GM19193 (cell line): ENCODE measurements around the gene DYSF.

Source experiments
- POLR2A ChIP-seq: IDR thresholded peaks from 4 replicates; pipeline ENCODE4 v1.6.1; 2011; ENCODE audit not compliant: insufficient read depth, insufficient read length; ENCODE audit errors: extremely low read depth

Gene DYSF

GRCh38 chr2:71538656-71539265 lies 85.4 kb downstream of the DYSF start:
- no peak for TF ChIP-seq POLR2A

- no peak for TF ChIP-seq POLR2A
These were observed 87.5 kb downstream of the DYSF start for GRCh38 chr2:71540818-71541217.

GRCh38 chr2:71544919-71545571 lies 91.7 kb downstream of the DYSF start:
- no peak for TF ChIP-seq POLR2A

GRCh38 chr2:71545572-71546274 lies 92.4 kb downstream of the DYSF start:
- no peak for TF ChIP-seq POLR2A

GRCh38 chr2:71546275-71546638 lies 92.9 kb downstream of the DYSF start:
- TF ChIP-seq POLR2A, result no peak

GRCh38 chr2:71546777-71547281 lies 93.5 kb downstream of the DYSF start:
- no peak for TF ChIP-seq POLR2A

GRCh38 chr2:71547616-71548285 lies 94.4 kb downstream of the DYSF start:
- TF ChIP-seq POLR2A, result no peak

- no peak for TF ChIP-seq POLR2A
These were observed 95.5 kb downstream of the DYSF start for GRCh38 chr2:71548646-71549425.

GRCh38 chr2:71550801-71551630 lies 97.7 kb downstream of the DYSF start:
- no peak for TF ChIP-seq POLR2A

- TF ChIP-seq POLR2A, result no peak
These were observed 98.2 kb downstream of the DYSF start for GRCh38 chr2:71551631-71551915.

GRCh38 chr2:71552356-71552755 lies 99.0 kb downstream of the DYSF start:
- TF ChIP-seq POLR2A, result no peak

- no peak for TF ChIP-seq POLR2A
These were observed 99.5 kb downstream of the DYSF start for GRCh38 chr2:71552861-71553301.

GRCh38 chr2:71554028-71554705 lies 100.8 kb downstream of the DYSF start:
- TF ChIP-seq POLR2A, result no peak

- no peak for TF ChIP-seq POLR2A
These were observed 101.3 kb downstream of the DYSF start for GRCh38 chr2:71554706-71555056.

- no peak for TF ChIP-seq POLR2A
These were observed 102.6 kb downstream of the DYSF start for GRCh38 chr2:71555798-71556454.
